ENCODE results near the gene HOXA9.

GRCh38 chr7:27115221-27116026 is 49.9 kb downstream of the HOXA9 start:
- TF ChIP-seq CTCF (conservative IDR thresholded peaks at IDR 0.05; ENCODE audit: low read length) = no peak
- no peak for TF ChIP-seq EZH2phosphoT487 (IDR thresholded peaks at IDR 0.05; ENCODE audit: borderline replicate concordance, low read depth, low read length)

Measured in OCI-LY7 (cell line).